HPDE6-E6E7 (cell line): ENCODE measurements around the gene SEL1L2.

Source experiments
- DNase-seq: peaks from one replicate; pipeline ENCODE4 v3.0.0; 2011; ENCODE audit warnings: missing footprints; ENCODE audit errors: extremely low spot score

Gene SEL1L2

DNA sequence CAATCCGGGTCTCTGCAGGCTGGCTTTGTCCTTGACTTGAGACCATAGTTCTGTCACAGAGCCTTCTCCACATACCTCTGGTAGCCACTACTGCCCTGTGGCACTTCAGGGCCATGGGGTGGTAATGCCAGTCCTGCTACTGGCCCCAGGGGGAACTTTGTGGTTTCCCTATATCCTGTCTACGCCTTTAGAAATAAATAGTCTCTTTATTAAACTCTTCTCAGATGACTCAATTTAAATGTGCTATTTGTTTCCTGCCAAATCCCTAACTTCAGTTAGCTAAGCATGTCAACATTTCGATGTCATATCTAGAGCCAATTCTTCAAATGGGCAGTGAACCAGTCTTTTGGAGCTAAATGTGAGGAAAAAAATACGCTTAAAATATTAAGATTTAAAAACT lies 60.1 kb downstream of the SEL1L2 start:
- DNase-seq = no peak

DNA sequence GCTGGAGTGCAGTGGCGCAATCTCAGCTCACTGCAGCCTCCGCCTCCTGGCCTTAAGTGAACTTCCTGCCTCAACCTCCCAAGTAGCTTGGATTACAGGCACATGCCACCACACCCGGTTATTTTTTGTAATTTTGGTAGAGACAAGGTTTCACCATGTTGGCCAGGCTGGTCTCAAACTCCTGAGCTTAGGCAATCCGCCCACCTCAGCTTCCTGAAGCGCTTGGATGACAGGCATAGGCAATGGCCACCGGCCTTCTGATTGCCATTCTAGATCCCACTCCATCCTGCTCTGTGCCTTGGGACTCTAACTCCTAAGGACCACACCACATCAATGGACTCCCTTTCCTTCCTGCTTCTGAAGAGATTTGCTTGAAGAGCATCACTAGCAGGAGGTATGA lies 60.6 kb downstream of the SEL1L2 start:
- DNase-seq = no peak

DNA sequence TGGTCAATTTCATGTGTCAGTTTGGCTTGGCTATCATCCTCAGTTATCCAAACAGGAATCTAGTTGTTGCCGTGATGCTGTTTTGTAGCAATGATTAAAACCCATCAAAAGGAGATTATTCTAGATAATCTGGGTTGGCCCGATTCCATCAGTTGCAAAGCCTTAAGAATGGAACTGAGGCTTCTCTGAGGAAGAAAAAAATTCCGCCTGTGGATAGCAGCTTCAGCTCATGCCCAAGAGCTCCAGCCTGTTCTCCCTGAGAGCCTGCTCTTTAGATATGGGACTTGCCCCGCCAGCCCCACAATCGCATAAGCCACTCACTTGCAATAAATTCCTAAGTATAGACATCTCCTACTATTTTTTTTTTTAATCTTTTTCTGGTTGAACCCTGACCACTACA lies 61.5 kb downstream of the SEL1L2 start:
- DNase-seq = no peak

- no peak for DNase-seq
Observed at GRCh38 chr20:13927171-13927570, 63.2 kb downstream of the SEL1L2 start.

- no peak for DNase-seq
Observed at GRCh38 chr20:13922241-13922640, 68.2 kb downstream of the SEL1L2 start.

- DNase-seq = no peak
Observed at GRCh38 chr20:13915284-13915683, 75.1 kb downstream of the SEL1L2 start.

- DNase-seq = no peak
Observed at GRCh38 chr20:13913572-13913971, 76.8 kb downstream of the SEL1L2 start.

DNA sequence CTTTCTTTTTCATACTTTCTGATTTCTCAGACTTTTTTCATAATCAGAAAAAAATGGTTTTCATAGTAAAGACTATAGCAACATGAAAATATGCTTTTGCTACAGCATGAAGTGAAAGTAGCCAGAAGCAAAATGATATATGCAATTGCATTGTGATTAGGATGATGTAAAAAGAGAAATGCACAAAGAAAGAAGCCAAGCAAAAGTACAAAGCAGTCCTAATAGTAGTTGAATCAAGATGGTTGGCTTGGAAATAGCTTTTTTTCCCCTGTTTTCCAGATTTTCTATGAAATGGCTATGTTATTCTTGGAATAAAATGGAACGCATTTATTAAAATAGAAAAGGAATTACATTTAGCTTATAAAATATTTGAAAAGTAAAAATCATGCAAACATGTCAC lies 77.3 kb downstream of the SEL1L2 start:
- no peak for DNase-seq

GRCh38 chr20:13910492-13910891 lies 79.9 kb downstream of the SEL1L2 start:
- DNase-seq = no peak

- DNase-seq = no peak
Observed at GRCh38 chr20:13909067-13909466, 81.3 kb downstream of the SEL1L2 start.

DNA sequence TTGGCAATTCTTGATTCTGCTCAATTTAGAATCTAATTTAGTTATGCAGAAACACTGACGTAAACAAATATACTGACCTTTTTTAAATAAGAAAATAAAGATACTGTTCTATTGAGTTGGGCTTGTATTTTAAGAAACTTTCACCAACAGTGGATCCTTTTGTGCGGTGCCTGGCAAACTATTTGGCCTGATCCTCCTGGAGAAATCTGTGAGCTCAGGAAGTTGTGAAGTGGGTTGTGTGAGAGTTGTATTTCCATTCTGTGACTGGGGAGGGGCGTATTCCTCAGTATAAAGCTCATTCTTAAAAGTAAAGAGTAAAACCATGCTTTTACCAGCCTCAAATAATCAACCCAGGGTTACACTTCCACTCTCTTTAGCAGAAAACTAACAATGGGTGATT lies 85.6 kb downstream of the SEL1L2 start:
- DNase-seq = no peak

- DNase-seq = no peak
Observed at GRCh38 chr20:13900496-13900895, 89.9 kb downstream of the SEL1L2 start.

- no peak for DNase-seq
Observed at GRCh38 chr20:13898012-13898612, 92.3 kb downstream of the SEL1L2 start.

- DNase-seq = no peak
Observed at GRCh38 chr20:13891575-13891974, 98.8 kb downstream of the SEL1L2 start.

GRCh38 chr20:13884803-13885202 lies 105.6 kb downstream of the SEL1L2 start:
- DNase-seq = no peak

DNA sequence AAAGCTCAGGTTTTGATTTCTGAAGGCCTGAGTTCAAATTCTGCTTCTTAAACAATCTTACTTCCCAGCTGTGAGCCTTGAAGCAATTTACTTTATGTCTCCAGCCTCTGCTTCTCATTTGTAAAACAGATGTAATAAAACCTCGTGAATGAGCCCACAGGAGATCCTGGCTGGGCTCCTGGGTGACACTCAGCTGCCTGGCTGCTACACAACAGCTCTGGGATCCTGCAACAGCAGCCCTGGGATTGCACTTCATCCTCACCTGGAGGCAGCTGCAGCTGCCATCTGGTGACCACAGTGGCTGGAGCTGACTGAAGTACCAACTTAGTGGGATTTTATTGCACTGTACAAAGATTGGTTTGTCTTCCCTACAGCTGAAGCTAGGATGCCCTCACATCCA lies 107.0 kb downstream of the SEL1L2 start:
- DNase-seq = no peak

DNA sequence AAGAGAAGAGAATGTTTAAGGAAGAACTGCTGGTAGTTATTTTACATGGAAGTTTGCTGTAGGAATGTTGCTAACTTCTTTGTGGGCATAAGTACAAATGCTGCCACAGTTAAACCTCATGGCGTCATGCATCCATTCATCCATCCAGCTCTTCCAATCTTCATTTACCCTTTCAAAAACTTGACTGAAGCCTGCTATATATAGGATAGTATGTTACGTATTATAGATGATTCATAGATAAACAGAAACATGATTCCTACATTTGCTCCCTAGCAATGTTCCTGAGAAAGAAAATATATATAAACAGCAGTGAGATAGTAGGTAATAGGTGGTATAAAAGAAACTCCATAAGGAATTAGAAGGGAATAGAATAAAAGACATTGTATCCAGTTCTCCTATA lies 111.8 kb downstream of the SEL1L2 start:
- no peak for DNase-seq

DNA sequence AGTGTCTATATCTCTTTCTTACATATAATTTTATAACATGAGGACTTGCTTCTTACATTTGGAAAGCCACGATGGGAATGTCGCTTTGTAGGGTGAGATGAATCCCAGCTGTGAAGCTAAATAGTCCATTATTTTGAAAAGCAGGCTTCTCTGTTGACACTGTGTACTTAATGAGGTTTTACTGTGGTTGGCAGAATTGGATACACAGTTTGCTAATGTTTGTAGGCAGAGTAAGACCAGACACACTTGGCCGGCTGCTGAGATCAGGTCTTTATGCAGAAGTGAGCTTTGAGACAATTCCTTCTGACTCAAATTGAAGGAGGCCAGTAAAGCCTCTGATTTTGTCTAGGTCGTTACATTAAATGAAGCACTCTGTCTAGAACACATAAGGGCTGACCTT lies 112.6 kb downstream of the SEL1L2 start:
- DNase-seq = no peak

- DNase-seq = no peak
Observed at GRCh38 chr20:13875265-13875811, 115.1 kb downstream of the SEL1L2 start.

GRCh38 chr20:13874394-13875157 lies 115.8 kb downstream of the SEL1L2 start:
- DNase-seq = no peak

- DNase-seq = no peak
Observed at GRCh38 chr20:13873831-13874230, 116.6 kb downstream of the SEL1L2 start.

GRCh38 chr20:13870170-13870748 lies 120.2 kb downstream of the SEL1L2 start:
- no peak for DNase-seq

- DNase-seq = no peak
Observed at GRCh38 chr20:13868331-13868730, 122.1 kb downstream of the SEL1L2 start.
